Type B pancreatic cell (in vitro differentiated cells): ENCODE results near the gene EEF1A2. TPM values are rescaled to one million over a fixed set of nuclear protein-coding genes. Genes with fewer than 3 reads are reported as not detected.
A peak's percentile ranks its signal among the peaks of the same experiment; 100 is the strongest.

Source experiments
- DNase-seq: peaks from one replicate; pipeline ENCODE4 v3.0.0; 2021; ENCODE audit warnings: mixed read lengths; ENCODE audit not compliant: unreplicated experiment; ENCODE audit errors: extremely low spot score
- H3K27ac Mint-ChIP-seq: 2 replicates; pipeline ENCODE4 v1.8.0; 2021; ENCODE audit warnings: mild to moderate bottlenecking, mixed read lengths
- H3K27me3 Mint-ChIP-seq: 2 replicates; pipeline ENCODE4 v1.8.0; 2021; ENCODE audit warnings: mixed read lengths
- H3K36me3 Mint-ChIP-seq: 2 replicates; pipeline ENCODE4 v1.8.0; 2021; ENCODE audit warnings: mixed read lengths
- H3K4me1 Mint-ChIP-seq: one replicate; pipeline ENCODE4 v1.8.0; 2021; ENCODE audit warnings: mixed read lengths; ENCODE audit not compliant: unreplicated experiment
- H3K4me3 Mint-ChIP-seq: 2 replicates; pipeline ENCODE4 v1.8.0; 2021; ENCODE audit warnings: mild to moderate bottlenecking, mixed read lengths
- H3K9me3 Mint-ChIP-seq: 2 replicates; pipeline ENCODE4 v1.8.0; 2021; ENCODE audit warnings: mixed read lengths
- CTCF ChIP-seq: fragments of 200-600 bp; sonication (generic); conservative IDR thresholded peaks from 2 replicates; pipeline ENCODE4 v1.5.0; 2021; ENCODE audit warnings: antibody characterized with exemption, mild to moderate bottlenecking
- total RNA-seq: library from RNA; stranded (reverse); gene quantifications from 2 replicates; pipeline ENCODE4 v1.2.1, GENCODE V29; 2021; ENCODE audit warnings: low replicate concordance

EEF1A2 gene
- total RNA-seq, 1 donor from 2014 or later: 20.5 TPM

GRCh38 chr20:63454731-63455567 lies 43.9 kb downstream of the EEF1A2 start:
- DNase-seq: no peak
- TF ChIP-seq CTCF: no peak
- peak overlapping the region; percentile 41 for H3K4me3 Mint-ChIP-seq
- no peaks in the 10 kb centered on the region for H3K9me3 Mint-ChIP-seq
- no peak overlapping the region for H3K27ac Mint-ChIP-seq
- H3K27me3 Mint-ChIP-seq: peaks cover 3% of the 10 kb centered on the region
- peaks cover 5% of the 10 kb centered on the region for H3K4me1 Mint-ChIP-seq
- no peaks in the 10 kb centered on the region for H3K36me3 Mint-ChIP-seq

GRCh38 chr20:63452821-63453523 lies 45.9 kb downstream of the EEF1A2 start:
- H3K27me3 Mint-ChIP-seq: peaks cover 4% of the 10 kb centered on the region
- H3K4me3 Mint-ChIP-seq: no peak overlapping the region
- H3K4me1 Mint-ChIP-seq: peaks cover 5% of the 10 kb centered on the region
- no peak for TF ChIP-seq CTCF
- H3K36me3 Mint-ChIP-seq: no peaks in the 10 kb centered on the region
- no peak overlapping the region for H3K27ac Mint-ChIP-seq
- H3K9me3 Mint-ChIP-seq: no peaks in the 10 kb centered on the region
- DNase-seq: no peak

- peaks cover 6% of the 10 kb centered on the region for H3K27me3 Mint-ChIP-seq
- H3K9me3 Mint-ChIP-seq: no peaks in the 10 kb centered on the region
- DNase-seq: no peak
- no peaks in the 10 kb centered on the region for H3K36me3 Mint-ChIP-seq
- peaks cover 11% of the 10 kb centered on the region for H3K4me1 Mint-ChIP-seq
- TF ChIP-seq CTCF: no peak
- no peak overlapping the region for H3K4me3 Mint-ChIP-seq
- H3K27ac Mint-ChIP-seq: no peak overlapping the region
Observed at GRCh38 chr20:63452341-63452740, 46.5 kb downstream of the EEF1A2 start.

- peaks cover 6% of the 10 kb centered on the region for H3K27me3 Mint-ChIP-seq
- no peak for TF ChIP-seq CTCF
- no peak overlapping the region for H3K27ac Mint-ChIP-seq
- DNase-seq: no peak
- peaks cover 16% of the 10 kb centered on the region for H3K4me1 Mint-ChIP-seq
- no peaks in the 10 kb centered on the region for H3K36me3 Mint-ChIP-seq
- no peak overlapping the region for H3K4me3 Mint-ChIP-seq
- no peaks in the 10 kb centered on the region for H3K9me3 Mint-ChIP-seq
Observed at GRCh38 chr20:63451821-63452220, 47.1 kb downstream of the EEF1A2 start.

GRCh38 chr20:63449796-63450730 lies 48.8 kb downstream of the EEF1A2 start:
- Mint-ChIP-seq H3K36me3 (no peaks in the 10 kb centered on the region), H3K27me3 (peaks cover 2% of the 10 kb centered on the region), H3K27ac (no peak overlapping the region), H3K4me3 (no peak overlapping the region), H3K9me3 (no peaks in the 10 kb centered on the region), H3K4me1 (peaks cover 11% of the 10 kb centered on the region)
- no peak for TF ChIP-seq CTCF
- no peak for DNase-seq
